ENCODE measurements around the gene TMEM244.

DNA sequence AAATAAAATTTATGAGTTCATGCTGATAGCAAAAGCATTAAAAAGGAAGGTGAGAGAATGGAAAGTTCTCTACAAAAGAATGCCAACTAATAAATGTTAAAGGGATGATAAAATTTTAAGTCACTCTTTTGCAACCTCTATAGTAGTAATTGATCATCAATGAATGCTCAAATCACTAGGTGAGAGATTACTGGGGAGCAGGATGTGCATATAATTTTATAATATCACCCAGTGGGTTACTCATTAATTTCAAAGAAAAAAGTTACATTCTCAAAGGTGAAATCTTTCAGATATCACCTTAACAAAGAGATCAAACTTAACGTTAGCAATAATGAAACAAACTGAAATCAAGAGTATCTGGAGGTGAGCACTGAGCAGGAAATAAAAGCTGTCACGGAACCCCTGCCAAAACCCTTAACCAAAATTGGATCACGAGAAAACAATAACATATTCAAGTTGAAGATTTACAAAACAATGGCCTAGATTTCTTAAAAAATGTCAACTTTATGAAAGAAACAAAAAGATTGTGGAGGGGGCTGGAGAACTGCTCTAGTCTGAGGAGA is 45.5 kb upstream of the TMEM244 start:
- TF ChIP-seq EZH2phosphoT487 (IDR thresholded peaks at IDR 0.05; ENCODE audit: borderline replicate concordance, low read length) = no peak
- TF ChIP-seq, protein P1, sequence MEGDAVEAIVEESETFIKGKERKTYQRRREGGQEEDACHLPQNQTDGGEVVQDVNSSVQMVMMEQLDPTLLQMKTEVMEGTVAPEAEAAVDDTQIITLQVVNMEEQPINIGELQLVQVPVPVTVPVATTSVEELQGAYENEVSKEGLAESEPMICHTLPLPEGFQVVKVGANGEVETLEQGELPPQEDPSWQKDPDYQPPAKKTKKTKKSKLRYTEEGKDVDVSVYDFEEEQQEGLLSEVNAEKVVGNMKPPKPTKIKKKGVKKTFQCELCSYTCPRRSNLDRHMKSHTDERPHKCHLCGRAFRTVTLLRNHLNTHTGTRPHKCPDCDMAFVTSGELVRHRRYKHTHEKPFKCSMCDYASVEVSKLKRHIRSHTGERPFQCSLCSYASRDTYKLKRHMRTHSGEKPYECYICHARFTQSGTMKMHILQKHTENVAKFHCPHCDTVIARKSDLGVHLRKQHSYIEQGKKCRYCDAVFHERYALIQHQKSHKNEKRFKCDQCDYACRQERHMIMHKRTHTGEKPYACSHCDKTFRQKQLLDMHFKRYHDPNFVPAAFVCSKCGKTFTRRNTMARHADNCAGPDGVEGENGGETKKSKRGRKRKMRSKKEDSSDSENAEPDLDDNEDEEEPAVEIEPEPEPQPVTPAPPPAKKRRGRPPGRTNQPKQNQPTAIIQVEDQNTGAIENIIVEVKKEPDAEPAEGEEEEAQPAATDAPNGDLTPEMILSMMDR (conservative IDR thresholded peaks at IDR 0.05; ENCODE audit: low read depth, low read length) = no peak
